ENCODE data around the gene TCEAL5. TPM values are rescaled to one million over a fixed set of nuclear protein-coding genes. Genes with fewer than 3 reads are reported as not detected.
A peak's percentile ranks its signal among the peaks of the same experiment; 100 is the strongest.

The TCEAL5 gene, protein sequence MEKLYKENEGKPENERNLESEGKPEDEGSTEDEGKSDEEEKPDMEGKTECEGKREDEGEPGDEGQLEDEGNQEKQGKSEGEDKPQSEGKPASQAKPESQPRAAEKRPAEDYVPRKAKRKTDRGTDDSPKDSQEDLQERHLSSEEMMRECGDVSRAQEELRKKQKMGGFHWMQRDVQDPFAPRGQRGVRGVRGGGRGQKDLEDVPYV
- total RNA-seq (1 to 10 TPM in 1 of 5 donors, not detected in 4; 1.7 TPM), polyA plus RNA-seq (1 to 10 TPM in 1 of 3 donors, under 1 TPM in 2; 0.43 to 1.2 (median 0.61) TPM)
- long read RNA-seq, donor 1, partial matches to known transcripts, result 136 of 158 reads
- long read RNA-seq, donor 1, other reads (novel, unspliced or antisense), result 19 of 158 reads
- long read RNA-seq, donor 2, partial matches to known transcripts, result 0 of 3 reads
- long read RNA-seq, donor 2, other reads (novel, unspliced or antisense), result 0 of 3 reads
- long read RNA-seq, donor 3, partial matches to known transcripts, result 0 of 2 reads
- long read RNA-seq, donor 3, other reads (novel, unspliced or antisense), result 0 of 2 reads
- long read RNA-seq, donor 4, result 0 reads
- long read RNA-seq, donor 5, partial matches to known transcripts, result 0 of 1 reads
- long read RNA-seq, donor 5, other reads (novel, unspliced or antisense), result 0 of 1 reads
- long read RNA-seq, donor 6, transcript TCEAL5-201 (3 exons, 1,168 nt), result major isoform, 5 of 601 reads
- long read RNA-seq, donor 6, partial matches to known transcripts, result 591 of 601 reads
- long read RNA-seq, donor 6, other reads (novel, unspliced or antisense), result 5 of 601 reads
- long read RNA-seq, donor 7, partial matches to known transcripts, result 156 of 199 reads
- long read RNA-seq, donor 7, other reads (novel, unspliced or antisense), result 42 of 199 reads
- long read RNA-seq, donor 8, result 0 reads
- long read RNA-seq, donor 9, partial matches to known transcripts, result 0 of 4 reads
- long read RNA-seq, donor 9, other reads (novel, unspliced or antisense), result 0 of 4 reads
- long read RNA-seq, donor 10, partial matches to known transcripts, result 25 of 42 reads
- long read RNA-seq, donor 10, other reads (novel, unspliced or antisense), result 16 of 42 reads

DNA sequence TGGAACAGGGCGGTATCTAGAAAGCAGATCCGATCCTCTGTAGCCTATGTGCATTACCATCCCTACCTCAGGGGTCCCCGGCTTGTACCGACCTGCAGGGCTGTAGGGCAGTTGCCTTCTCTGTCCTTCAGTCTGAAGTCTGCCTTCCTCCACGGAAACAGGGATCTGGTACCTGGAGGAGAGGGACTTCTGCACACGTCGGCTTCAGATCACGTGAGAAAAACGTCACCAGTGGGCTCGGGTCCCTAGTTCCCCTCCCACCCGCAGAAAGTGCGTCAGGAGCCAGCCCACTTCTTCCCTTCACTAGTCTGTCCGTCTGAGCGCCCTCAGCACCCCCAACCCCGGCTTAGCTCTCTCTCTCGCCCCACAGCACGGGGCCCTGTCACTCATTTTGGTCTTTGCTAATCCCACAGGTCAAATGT lies at the start of gene TCEAL5:
Gene TCEAL5 (minus strand): TSS at position 170 of the 422 bp plus-strand sequence. CDS start 2,187 bp downstream, outside the sequence.
- Histone ChIP-seq H3K36me3 (no peaks in the 10 kb centered on the region), H3K4me3 (peak within 1 kb of the TSS in 3 of 4 donors; percentile 7 to 23 (median 22)), H3K27ac (no peak within 1 kb of the TSS), H3K4me1 (no peaks in the 10 kb centered on the region), H3K27me3 (peaks cover 6 to 33% (median 20%) of the 10 kb centered on the region in 3 donors), H3K9me3 (no peaks in the 10 kb centered on the region)
- intact Hi-C loops (cut with DNase I; ENCODE audit: low total_unique reads), result no loop called here
- DNase-seq, result peak in 1 of 2 donors; percentile 78
- 3 to 29% (median 10%) methylated on average over 5 to 17 of the region's 17 CpGs for WGBS, 5 donors
- TF ChIP-seq POLR2AphosphoS5 (IDR thresholded peaks at IDR 0.05) (no peak), POLR2A (IDR thresholded peaks at IDR 0.05) (no peak), EP300 (IDR thresholded peaks at IDR 0.05) (no peak), CTCF (IDR thresholded peaks at IDR 0.05) (no peak)

DNA sequence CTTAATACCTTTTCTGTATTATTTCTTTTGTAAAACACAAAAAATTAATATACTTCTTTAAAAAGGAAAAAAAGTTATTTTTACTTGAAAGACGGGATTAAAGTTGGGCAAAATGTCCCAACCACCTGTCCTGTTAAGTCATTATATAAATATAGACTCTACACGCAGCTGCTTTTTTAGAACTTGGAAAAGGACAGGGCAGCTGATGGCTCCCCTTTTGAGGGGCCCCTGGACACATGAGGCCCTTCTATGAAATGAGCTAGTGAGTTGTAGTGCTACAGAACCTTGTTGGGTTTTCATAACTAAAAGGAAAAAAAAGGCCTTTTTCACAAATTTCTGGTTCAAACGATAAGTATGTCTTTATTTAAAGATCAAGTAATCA lies 34.8 kb upstream of the TCEAL5 start:
- Histone ChIP-seq H3K9me3 (no peaks in the 10 kb centered on the region), H3K4me3 (peak overlapping the region in 1 of 4 donors; percentile 58), H3K4me1 (peaks cover 0 to 5% (median 0%) of the 10 kb centered on the region in 4 donors), H3K36me3 (no peaks in the 10 kb centered on the region), H3K27me3 (peaks cover 0 to 12% (median 0%) of the 10 kb centered on the region in 3 donors), H3K27ac (no peak overlapping the region)
- no peak for DNase-seq
- no peak for TF ChIP-seq POLR2A (IDR thresholded peaks at IDR 0.05)
- TF ChIP-seq EP300 (IDR thresholded peaks at IDR 0.05), result no peak
- no peak for TF ChIP-seq CTCF (IDR thresholded peaks at IDR 0.05)
- TF ChIP-seq POLR2AphosphoS5 (IDR thresholded peaks at IDR 0.05), result no peak
- intact Hi-C loops (cut with DNase I; ENCODE audit: low total_unique reads), result no loop called here
- 56 to 69% (median 64%) methylated on average over 3 of the region's 3 CpGs for WGBS, 5 donors

DNA sequence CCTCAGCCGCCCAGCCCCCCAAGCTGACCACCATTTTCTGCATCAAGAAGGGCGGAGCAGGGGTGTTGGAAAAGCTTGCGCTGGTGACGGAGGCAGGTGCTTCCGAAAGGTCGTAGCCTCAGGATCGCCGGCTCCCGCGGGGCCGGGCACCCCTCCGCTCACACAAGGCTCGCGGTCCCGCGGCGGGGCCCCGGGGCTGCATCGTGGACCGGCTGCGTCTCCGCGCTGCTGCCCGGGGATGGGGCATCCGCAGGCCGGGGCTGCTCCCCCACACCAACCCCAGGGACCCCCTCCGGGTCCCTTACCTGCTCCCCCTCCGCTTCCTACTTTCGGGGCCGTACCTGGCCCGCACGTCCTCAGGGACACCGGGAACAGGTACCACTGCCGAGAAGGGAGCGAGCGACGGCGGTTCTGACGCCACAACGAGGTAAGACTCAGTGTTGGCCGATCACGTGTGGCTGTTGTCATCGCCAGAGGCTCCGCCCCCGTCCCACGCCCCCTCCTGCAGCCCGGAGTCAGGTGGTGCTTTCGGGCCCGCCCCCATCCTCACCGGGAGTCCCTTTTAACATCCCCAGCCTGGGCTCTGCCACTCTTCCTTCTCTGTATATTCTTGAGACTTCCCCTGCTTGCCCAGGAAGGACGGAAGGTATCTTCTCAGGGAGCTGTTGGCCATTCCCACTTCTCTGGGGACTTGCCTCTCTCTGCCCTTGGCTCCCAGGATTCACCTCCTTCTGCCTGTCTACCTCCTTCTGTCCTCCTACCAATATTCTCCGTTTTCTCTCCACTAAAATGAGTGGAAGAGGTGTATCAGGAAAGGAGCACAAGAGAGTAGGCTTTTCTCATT lies 34.2 kb upstream of the TCEAL5 start, which contains the start of gene BEX2:
Gene BEX2 (minus strand): TSS at position 436 of the 844 bp plus-strand sequence. CDS start 1,014 bp downstream, outside the sequence.
- 1 to 36% (median 10%) methylated on average over 15 to 49 of the region's 52 CpGs for WGBS, 5 donors
- intact Hi-C loops (cut with DNase I; ENCODE audit: low total_unique reads), result no loop called here
- H3K27ac ChIP-seq, result peak within 1 kb of the TSS; percentile 25 to 71 (median 35)

More for the DNA sequence above, 34.2 kb upstream of the TCEAL5 start, which contains the start of gene BEX2:
- Histone ChIP-seq H3K4me3 (peak within 1 kb of the TSS; percentile 50 to 64 (median 58)), H3K27me3 (peaks cover 0 to 12% (median 0%) of the 10 kb centered on the region in 3 donors), H3K36me3 (no peaks in the 10 kb centered on the region), H3K9me3 (no peaks in the 10 kb centered on the region), H3K4me1 (peaks cover 0 to 5% (median 0%) of the 10 kb centered on the region in 4 donors)
- DNase-seq, result peak; percentile 86 to 93
- TF ChIP-seq CTCF (IDR thresholded peaks at IDR 0.05) (no peak), POLR2A (IDR thresholded peaks at IDR 0.05) (peak in 1 of 4 donors; percentile 41), POLR2AphosphoS5 (IDR thresholded peaks at IDR 0.05) (peak; percentile 52 to 90 (median 86))

All from stomach (tissue), 19 donors.